CD4-positive, alpha-beta T cell treated with Interleukin-12 subunit alpha and Interleukin-12 subunit beta, for 1 hour (primary cell): ENCODE results near the gene PSMC5.
"Not testable (repeated sequence)": the region's sequence is repeated elsewhere in the genome, so short reads cannot be mapped to it uniquely, and the experiment has no call there.

Experiments used
- DNase-seq: peaks from one replicate; pipeline ENCODE4 v3.0.0-alpha.2; 2020

The PSMC5 gene

DNA sequence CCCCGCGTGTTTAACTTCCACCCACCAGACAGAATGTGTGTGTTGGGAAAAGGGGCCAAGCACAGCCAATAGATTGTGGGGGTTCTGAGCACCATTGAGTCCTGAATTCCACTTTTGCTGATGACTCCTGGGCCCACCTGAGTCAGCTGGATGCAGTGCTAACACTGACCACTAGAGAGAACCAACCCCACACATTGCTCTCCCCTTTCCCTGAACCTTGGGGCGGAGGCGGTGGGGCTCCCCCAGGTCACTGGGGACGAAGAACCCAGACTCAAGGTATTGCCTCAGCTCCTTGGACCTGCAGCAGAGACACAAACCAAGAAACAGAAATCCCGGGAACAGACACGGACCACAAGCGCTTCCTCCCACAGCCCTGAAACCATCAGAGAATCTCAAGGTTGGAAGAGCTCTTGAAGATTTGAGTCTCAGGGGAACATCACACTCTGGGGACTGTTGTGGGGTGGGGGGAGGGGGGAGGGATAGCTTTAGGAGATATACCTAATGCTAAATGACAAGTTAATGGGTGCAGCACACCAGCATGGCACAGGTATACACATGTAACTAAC, 46.9 kb downstream of the PSMC5 start:
- DNase-seq = not testable (repeated sequence)

DNA sequence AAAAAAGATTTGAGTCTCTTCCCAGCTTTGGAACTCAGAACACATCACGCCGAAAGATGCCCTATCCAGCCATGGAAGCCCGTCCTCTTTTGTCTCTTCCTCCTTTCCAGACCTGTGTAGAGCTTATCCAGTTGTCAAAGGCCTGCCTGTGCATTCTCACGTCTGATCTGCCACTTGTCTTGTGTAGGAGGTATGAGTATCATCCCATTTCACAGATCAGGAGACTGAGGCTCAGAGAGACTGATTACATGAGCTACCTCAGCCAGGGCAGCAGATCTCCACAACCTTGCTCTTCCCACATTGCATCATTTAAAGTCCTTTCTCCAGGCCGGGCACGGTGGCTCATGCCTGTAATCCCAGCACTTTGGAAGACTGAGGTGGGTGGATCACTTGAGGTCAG, 47.5 kb downstream of the PSMC5 start:
- not testable (repeated sequence) for DNase-seq

DNA sequence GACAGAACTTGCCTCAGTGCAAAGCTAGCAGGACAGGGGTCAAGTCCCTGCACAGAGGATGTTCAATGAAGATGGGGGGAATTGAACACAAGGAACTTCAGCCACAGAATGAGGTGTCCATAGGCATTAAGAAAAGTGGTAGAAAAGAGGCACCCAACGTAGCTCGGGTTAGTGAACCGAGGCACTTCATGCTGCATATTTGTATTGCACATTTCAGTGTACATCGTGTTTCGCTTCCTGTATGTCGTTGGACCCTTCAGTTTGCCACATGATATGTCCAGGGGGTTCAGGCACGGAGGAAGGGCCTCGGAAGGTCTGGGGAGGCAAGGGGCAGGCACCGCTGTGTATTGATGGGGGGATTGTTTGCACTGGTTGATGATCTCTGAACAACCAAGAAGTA, 51.2 kb downstream of the PSMC5 start:
- DNase-seq = not testable (repeated sequence)

DNA sequence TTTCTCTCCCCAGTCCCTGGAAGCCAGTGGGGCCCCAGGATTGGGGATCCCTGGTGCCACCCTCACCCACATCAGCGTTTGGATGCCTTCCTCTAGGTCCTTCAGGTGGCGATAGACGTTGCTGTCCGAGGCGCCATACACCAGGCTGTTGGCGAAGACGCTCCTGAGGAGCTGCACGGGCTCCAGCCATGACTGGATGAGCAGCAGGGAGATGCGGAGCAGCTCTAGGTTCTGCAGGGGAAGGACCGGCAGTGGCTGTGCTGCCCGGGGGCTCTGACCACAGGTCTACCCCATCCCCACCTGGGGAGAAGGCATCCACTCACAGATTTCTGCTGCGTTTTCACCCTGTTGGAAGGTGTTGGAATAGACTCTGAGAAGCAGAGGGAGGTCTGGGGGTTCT, 53.5 kb downstream of the PSMC5 start:
- no peak for DNase-seq

DNA sequence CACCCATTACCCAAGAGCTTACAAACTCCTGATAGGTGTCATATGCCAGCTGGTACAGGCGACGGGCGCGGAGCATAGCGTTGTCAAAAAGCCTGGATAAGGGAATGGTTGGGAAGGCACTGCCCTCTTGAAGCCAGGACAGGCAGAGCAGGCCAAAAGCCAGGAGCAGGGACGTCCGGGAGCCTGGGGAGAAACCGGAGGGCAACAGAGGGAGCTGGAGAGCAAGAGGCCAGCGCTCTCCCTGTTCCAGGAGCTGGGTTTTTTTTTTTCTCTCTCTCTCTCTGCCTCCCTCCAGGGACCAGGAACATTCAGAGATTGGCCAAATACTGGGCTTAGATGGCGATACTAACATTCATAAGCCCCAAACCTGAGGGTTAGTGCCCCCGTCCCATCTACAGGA, 54.1 kb downstream of the PSMC5 start:
- DNase-seq = not testable (repeated sequence)
